Heart right ventricle (tissue), 16 donors: ENCODE data around the gene PLCB3. TPM values are rescaled to one million over a fixed set of nuclear protein-coding genes. Genes with fewer than 3 reads are reported as not detected.

Experiments used
- ATAC-seq, 8 donors: fragments of 200-7000 bp; cut with Tn5 transposase; one replicate each; pipeline ENCODE4 v1.9.1; 2020; ENCODE audit warnings: mild to moderate bottlenecking in 8 of 8, moderate library complexity in 8 of 8, moderate number of reproducible peaks in 1 of 8
- DNase-seq, 2 donors: peaks; one replicate each; pipeline ENCODE4 v3.0.0-alpha.2; 2020
- H3K27ac ChIP-seq, 10 donors: fragments of 200-600 bp; sonication (generic) in 2 of 10; one replicate each; pipeline versions ENCODE4 v1.5.0 to v1.8.0; 2020 to 2022; ENCODE audit warnings: mild to moderate bottlenecking in 3 of 10
- H3K27me3 ChIP-seq, 7 donors: fragments of 200-600 bp; one replicate each; pipeline ENCODE4 v1.8.0; 2021 to 2022; ENCODE audit warnings: mild to moderate bottlenecking in 2 of 7
- H3K36me3 ChIP-seq, 9 donors: fragments of 200-600 bp; sonication (generic) in 1 of 9; one replicate each; pipeline versions ENCODE4 v1.5.0 to v1.8.0; 2020 to 2022; ENCODE audit warnings: mild to moderate bottlenecking in 2 of 9
- H3K4me1 ChIP-seq, 9 donors: fragments of 200-600 bp; sonication (generic) in 1 of 9; one replicate each; pipeline versions ENCODE4 v1.5.0 to v1.8.0; 2020 to 2022; ENCODE audit warnings: mild to moderate bottlenecking in 4 of 9
- H3K4me3 ChIP-seq, 10 donors: fragments of 200-600 bp; sonication (generic) in 2 of 10; one replicate each; pipeline versions ENCODE4 v1.5.0 to v1.8.0; 2020 to 2022; ENCODE audit warnings: mild to moderate bottlenecking in 7 of 10, moderate library complexity in 2 of 10
- H3K9me3 ChIP-seq, 11 donors: fragments of 200-600 bp in 10 of 11; sonication (generic) in 2 of 11; one replicate each; pipeline versions ENCODE4 v1.5.0 to v1.8.0; 2013 to 2022; ENCODE audit warnings: mild to moderate bottlenecking in 2 of 11, control low read depth in 1 of 11, moderate library complexity in 1 of 11
- WGBS, 2 donors: extraction: QIAGEN DNeasy Blood & Tissue Kit; methylation state at CpG; one replicate each; pipeline ENCODE4 v1.1.7; 2013; ENCODE audit warnings: inconsistent platforms in 1 of 2; 5-methylcytosine and 5-hydroxymethylcytosine counted together
- intact Hi-C, 10 donors: fragments of 100-400 bp; cut with DNase I; formaldehyde crosslinking; loops; one replicate each; pipeline versions ENCODE4 v1.11.1 to v1.14.2; 2022
- polyA plus RNA-seq, 2 donors: library from polyadenylated mRNA; stranded (reverse); fragments of 200-250 nt; gene quantifications; one replicate each; pipeline ENCODE4 v1.2.3, GENCODE V29; 2013
- total RNA-seq, 10 donors: library from RNA; stranded (reverse); fragmentation: NEBNext Ultra II Directional in 3 of 10; extraction: Animal tissue kit (Norgen Biotek cat#: 25700) in 3 of 10; gene quantifications; one replicate each; pipeline versions ENCODE4 v1.2.1 to v1.2.4, GENCODE V29; 2021 to 2023
- TF ChIP-seq, protein P1 (sequence below), 9 donors: fragments of 200-600 bp; sonication (generic) in 2 of 9; IDR thresholded peaks; one replicate each; pipeline versions ENCODE4 v1.5.0 to v1.8.0; 2021 to 2022; ENCODE audit warnings: antibody characterized with exemption in 9 of 9, mild to moderate bottlenecking in 5 of 9, moderate library complexity in 1 of 9
- donor health status: Arrhythmogenic right ventricular cardiomyopathy.
- donor health status: ischemic (EF 13 %, LVEDD 7.1; RV severe dilation, severe dysfunction).
- donor health status: healthy with polysubstance abuse.
- donor health status: DM: no; HTN: yes; CAD: no.
- donor health status: DM: no; HTN: no; CAD: no.
- donor health status: ischemic (EF 25% LVEDD 6.9; RV normal size, moderate dysfunction).
- donor health status: ischemic (EF 25% LVEDD 5.7; RV mildly dilated, moderate dysfunction).
- donor health status: healthy.
- donor health status: DM: yes; HTN: yes; CAD: no.
- donor health status: Ischemic cardiomyopathy.
- donor health status: ischemic (EF 35%, LVEDD 5.7; RV mildly dilated, moderate dysfunction).
- donor health status: nonischemic (EF 11% LVEDD 7.7; RV severe dilation, severe dysfunction).
- donor health status: DM: yes; HTN: yes; CAD: no.
- donor health status: PGD.
- donor health status: ischemic (EF 29% LVEDD 5.4; RV normal size, mild dysfunction).
- donor health status: nonischemic (EF 23%, LVEDD 6.1; RV moderate dilation, normal function).

The PLCB3 gene
- total and polyA plus RNA-seq, 12 donors = 5.8 to 13.3 (median 8.9) TPM

DNA sequence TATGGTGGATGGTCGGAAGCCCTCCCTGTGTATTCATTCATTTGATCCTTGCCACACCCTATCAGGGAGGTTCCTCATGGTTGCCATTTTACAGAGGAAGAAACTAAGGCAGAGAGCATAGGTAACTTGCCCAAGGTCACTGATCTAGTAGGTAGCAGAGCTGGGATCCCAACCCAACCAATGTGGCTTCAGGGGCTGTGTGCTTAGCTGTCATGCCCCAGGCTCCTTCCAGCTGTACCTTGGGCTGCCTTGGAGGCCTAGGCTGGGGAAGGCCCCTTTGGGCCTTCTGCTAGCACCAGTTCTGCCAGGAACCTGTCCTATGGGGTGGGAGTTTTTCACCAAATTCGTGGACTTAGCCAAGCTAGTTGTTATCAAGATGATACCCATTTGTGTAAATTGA, 24.5 kb downstream of the PLCB3 start:
- DNase-seq (no peak), ATAC-seq (no peak)
- TF ChIP-seq, protein P1, sequence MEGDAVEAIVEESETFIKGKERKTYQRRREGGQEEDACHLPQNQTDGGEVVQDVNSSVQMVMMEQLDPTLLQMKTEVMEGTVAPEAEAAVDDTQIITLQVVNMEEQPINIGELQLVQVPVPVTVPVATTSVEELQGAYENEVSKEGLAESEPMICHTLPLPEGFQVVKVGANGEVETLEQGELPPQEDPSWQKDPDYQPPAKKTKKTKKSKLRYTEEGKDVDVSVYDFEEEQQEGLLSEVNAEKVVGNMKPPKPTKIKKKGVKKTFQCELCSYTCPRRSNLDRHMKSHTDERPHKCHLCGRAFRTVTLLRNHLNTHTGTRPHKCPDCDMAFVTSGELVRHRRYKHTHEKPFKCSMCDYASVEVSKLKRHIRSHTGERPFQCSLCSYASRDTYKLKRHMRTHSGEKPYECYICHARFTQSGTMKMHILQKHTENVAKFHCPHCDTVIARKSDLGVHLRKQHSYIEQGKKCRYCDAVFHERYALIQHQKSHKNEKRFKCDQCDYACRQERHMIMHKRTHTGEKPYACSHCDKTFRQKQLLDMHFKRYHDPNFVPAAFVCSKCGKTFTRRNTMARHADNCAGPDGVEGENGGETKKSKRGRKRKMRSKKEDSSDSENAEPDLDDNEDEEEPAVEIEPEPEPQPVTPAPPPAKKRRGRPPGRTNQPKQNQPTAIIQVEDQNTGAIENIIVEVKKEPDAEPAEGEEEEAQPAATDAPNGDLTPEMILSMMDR (IDR thresholded peaks at IDR 0.05) = no peak
- Histone ChIP-seq H3K27me3 (no peaks in the 10 kb centered on the region), H3K4me3 (no peak overlapping the region), H3K9me3 (no peaks in the 10 kb centered on the region), H3K4me1 (peaks cover 0 to 29% (median 15%) of the 10 kb centered on the region in 9 donors), H3K36me3 (peaks cover 0 to 50% (median 4%) of the 10 kb centered on the region in 9 donors), H3K27ac (no peak overlapping the region)
- intact Hi-C loops = no loop called here
- 85 to 90% methylated on average over 2 of the region's 2 CpGs for WGBS, 2 donors

DNA sequence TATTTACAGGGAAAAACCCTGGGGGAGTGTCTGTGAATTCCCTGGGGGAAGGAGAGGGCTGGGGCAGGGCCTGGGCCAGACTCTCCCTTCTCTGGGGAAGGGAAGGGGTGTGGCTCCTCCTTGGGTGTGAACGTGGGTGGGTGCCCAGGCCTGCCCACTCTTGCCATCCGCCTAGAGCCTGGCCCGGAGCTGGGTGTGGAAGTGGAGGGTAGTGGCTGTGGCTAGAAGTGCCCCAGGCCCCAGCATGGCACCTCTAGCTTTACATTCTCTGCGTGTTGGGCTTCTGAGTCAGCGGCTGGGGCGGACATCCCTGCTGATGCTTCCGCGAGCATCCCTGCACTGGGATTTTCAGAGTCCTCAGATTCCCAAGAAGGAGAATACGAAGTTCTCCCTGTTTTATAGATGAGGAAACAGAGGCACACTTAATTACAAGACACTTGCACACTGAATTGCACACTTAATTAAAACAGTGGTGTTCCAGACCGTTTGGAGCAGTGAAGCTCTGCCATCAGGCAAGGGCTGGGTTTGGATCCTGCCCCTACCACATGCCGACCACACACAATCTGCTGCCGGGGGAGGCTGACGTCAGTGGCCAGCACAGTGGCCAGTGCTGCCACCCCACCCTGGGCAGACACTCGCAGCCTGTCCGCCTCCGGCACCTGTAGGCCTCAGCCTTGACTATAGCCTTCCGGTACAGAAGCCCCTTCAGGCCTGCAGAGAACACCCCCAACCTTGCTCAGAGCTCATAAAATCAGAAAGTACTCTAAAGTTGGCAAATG, 25.5 kb downstream of the PLCB3 start:
- Histone ChIP-seq H3K36me3 (peaks cover 0 to 60% (median 4%) of the 10 kb centered on the region in 9 donors), H3K27ac (no peak overlapping the region), H3K9me3 (no peaks in the 10 kb centered on the region), H3K27me3 (no peaks in the 10 kb centered on the region), H3K4me3 (no peak overlapping the region), H3K4me1 (peaks cover 0 to 34% (median 13%) of the 10 kb centered on the region in 9 donors)
- intact Hi-C loops = no loop called here
- TF ChIP-seq, protein P1 (IDR thresholded peaks at IDR 0.05) = no peak
- DNase-seq (no peak), ATAC-seq (no peak)
- 82 to 85% methylated on average over 17 of the region's 17 CpGs for WGBS, 2 donors

DNA sequence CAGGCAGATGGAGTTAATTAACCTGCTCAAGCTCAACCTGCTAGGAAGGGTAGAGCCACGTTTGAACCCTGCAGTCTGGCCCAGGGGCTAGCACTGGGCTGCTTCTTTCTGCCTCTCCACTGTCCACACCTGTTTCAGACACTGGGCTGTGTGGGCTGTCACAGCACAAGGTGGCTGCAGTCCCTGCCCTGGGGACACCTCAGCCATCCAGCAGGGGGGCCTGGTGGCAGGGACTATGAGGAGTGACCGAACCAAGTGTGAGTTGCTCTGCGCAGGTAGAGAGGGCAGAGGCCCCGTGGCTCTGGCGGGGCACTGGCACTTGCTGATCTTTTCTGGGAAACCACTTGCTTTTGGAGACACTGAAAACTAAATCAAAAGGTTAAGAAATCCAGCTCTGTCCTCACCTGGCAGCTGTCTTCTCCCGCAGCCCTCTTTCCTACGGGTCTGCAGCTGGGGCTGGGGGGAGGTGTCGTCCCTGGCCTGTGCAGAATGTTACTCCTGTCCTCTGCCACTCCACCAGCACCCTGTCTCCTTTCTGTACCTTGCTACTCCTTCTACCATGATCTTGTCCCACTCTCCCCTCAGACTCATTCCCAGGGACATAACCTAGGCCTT, 27.4 kb downstream of the PLCB3 start:
- Histone ChIP-seq H3K9me3 (no peaks in the 10 kb centered on the region), H3K36me3 (peaks cover 0 to 78% (median 4%) of the 10 kb centered on the region in 9 donors), H3K27ac (no peak overlapping the region), H3K4me3 (no peak overlapping the region), H3K4me1 (peaks cover under 1 to 36% (median 15%) of the 10 kb centered on the region in 9 donors), H3K27me3 (no peaks in the 10 kb centered on the region)
- intact Hi-C loops = no loop called here
- 85 to 89% methylated on average over 8 of the region's 8 CpGs for WGBS, 2 donors
- TF ChIP-seq, protein P1 (IDR thresholded peaks at IDR 0.05) = no peak
- ATAC-seq = no peak
- no peak for DNase-seq

DNA sequence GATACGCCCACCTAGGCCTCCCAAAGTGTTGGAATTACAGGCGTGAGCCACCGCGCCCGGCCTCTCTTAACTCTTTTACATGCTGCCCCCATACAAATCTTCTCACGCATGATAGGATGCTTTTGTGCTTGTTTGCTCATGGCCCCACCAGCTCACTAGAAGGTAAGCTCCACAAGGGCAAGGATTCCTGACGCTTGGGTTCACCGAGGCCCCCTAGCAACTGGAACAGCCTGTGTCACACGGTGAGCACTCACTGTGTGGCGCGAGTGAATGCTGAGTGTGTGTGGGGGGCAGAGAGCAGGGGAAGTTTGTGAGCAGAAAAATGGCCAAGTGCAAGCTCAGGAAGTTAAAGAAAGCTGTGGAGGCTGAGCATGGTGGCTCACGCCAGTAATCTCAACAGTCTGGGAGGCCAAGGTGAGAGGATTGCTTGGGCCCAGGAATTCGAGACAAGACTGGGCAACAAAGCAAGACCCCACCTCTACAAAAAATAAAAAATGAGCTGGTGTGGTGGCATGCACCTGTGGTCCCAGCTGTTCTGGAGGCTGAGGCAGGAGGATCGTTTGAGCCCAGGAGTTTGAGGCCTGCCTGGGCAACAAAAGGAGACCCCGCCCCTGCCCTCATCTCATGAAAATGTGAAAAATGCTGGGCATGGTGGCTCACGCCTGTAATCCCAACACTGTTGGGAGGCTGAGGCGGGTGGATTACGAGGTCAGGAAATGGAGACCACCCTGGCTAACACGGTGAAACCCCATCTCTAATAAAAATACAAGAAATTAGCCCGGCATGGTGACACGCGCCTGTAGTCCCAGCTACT, 30.8 kb downstream of the PLCB3 start:
- H3K27ac ChIP-seq = peak overlapping the region in 7 of 10 donors; percentile 12 to 61 (median 48)
- peaks cover 0 to 56% (median 0%) of the 10 kb centered on the region in 9 donors for H3K36me3 ChIP-seq
- H3K27me3 ChIP-seq = no peaks in the 10 kb centered on the region
- TF ChIP-seq, protein P1 (IDR thresholded peaks at IDR 0.05) = no peak
- H3K9me3 ChIP-seq = no peaks in the 10 kb centered on the region
- 96 to 97% methylated on average over 22 of the region's 22 CpGs for WGBS, 2 donors
- DNase-seq = no peak
- ATAC-seq = no peak
- no peak overlapping the region for H3K4me3 ChIP-seq
- H3K4me1 ChIP-seq = peaks cover 14 to 49% (median 31%) of the 10 kb centered on the region in 9 donors
- intact Hi-C loops = no loop called here
